ENCODE measurements around the gene ALG12. TPM values are rescaled to one million over a fixed set of nuclear protein-coding genes. Genes with fewer than 3 reads are reported as not detected.
A peak's percentile ranks its signal among the peaks of the same experiment; 100 is the strongest.

ALG12 gene
- total and polyA plus RNA-seq, 2 of the 13 experiments (the other 11 are each of a cell fraction or from before 2014, with no cell fraction given) = 7.8 to 15.8 TPM

DNA sequence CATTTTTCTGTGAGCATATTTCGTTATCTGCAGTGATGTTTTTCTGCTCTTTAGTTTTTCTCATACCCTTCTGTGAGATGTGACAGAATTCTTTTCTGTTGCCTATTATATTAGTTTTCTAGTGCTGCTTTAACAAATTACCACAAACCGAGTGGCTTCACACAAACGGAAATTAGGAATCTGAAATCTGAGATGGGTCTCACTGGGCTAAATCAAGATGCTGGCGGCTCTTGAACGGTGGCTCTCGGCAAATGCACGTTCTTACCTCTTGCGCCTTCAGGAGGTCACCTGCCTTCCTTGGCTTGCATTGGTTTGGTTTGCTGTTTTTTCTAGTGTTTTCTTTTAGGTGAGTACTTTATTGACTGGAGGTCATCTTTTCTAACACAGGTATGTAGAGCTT lies 51.6 kb downstream of the ALG12 start:
- no peak for TF ChIP-seq RAD21 (CRISPR knock-in tag; IDR thresholded peaks at IDR 0.05)
- TF ChIP-seq, protein P1, sequence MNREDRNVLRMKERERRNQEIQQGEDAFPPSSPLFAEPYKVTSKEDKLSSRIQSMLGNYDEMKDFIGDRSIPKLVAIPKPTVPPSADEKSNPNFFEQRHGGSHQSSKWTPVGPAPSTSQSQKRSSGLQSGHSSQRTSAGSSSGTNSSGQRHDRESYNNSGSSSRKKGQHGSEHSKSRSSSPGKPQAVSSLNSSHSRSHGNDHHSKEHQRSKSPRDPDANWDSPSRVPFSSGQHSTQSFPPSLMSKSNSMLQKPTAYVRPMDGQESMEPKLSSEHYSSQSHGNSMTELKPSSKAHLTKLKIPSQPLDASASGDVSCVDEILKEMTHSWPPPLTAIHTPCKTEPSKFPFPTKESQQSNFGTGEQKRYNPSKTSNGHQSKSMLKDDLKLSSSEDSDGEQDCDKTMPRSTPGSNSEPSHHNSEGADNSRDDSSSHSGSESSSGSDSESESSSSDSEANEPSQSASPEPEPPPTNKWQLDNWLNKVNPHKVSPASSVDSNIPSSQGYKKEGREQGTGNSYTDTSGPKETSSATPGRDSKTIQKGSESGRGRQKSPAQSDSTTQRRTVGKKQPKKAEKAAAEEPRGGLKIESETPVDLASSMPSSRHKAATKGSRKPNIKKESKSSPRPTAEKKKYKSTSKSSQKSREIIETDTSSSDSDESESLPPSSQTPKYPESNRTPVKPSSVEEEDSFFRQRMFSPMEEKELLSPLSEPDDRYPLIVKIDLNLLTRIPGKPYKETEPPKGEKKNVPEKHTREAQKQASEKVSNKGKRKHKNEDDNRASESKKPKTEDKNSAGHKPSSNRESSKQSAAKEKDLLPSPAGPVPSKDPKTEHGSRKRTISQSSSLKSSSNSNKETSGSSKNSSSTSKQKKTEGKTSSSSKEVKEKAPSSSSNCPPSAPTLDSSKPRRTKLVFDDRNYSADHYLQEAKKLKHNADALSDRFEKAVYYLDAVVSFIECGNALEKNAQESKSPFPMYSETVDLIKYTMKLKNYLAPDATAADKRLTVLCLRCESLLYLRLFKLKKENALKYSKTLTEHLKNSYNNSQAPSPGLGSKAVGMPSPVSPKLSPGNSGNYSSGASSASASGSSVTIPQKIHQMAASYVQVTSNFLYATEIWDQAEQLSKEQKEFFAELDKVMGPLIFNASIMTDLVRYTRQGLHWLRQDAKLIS (CRISPR knock-in tag; IDR thresholded peaks at IDR 0.05) = no peak
- FAIRE-seq = no peak
- in situ Hi-C loops (cut with HindIII; ENCODE audit: extremely low pct_ligation_motif_present, low pct_unique_long_range_greater_than_20kb) (no loop called here), intact Hi-C loops (cut with micrococcal nuclease; ENCODE audit: unreplicated experiment) (no loop called here)
- Histone ChIP-seq H3K4me1 (ENCODE audit: insufficient read depth, low read length) (peaks cover 33% of the 10 kb centered on the region), H3K79me2 (ENCODE audit: insufficient read depth, low read length) (peaks cover 82% of the 10 kb centered on the region), H2AFZ (ENCODE audit: low read length) (no peak overlapping the region), H3K9me3 (ENCODE audit: low read length) (peaks cover 14% of the 10 kb centered on the region), H4K20me1 (ENCODE audit: insufficient read depth, low read length) (peaks cover 9% of the 10 kb centered on the region; the same call in 1 of the 2 replicates), H3K4me3 (replicated peaks in 1 of 3; ENCODE audit: insufficient read depth in 1 of 3, low read depth in 2 of 3, low read length in 3 of 3) (peak overlapping the region in 1 of 3 experiments; percentile 30; a peak in 2 of 6 replicates), H3K4me2 (ENCODE audit: low read depth, low read length) (peak overlapping the region; percentile 57), H3K9ac (ENCODE audit: insufficient read depth, low read depth, low read length) (peak overlapping the region; percentile 41; the same call in 1 of the 2 replicates), H3K36me3 (replicated peaks in 1 of 2; ENCODE audit: control insufficient read depth in 1 of 2, insufficient read depth in 2 of 2, low read length in 2 of 2) (no peaks in the 10 kb centered on the region; a peak in 1 of 5 replicates), H3K27ac (ENCODE audit: extremely low read length, insufficient read depth, low read length) (peak overlapping the region; percentile 79), H3K27me3 (ENCODE audit: control insufficient read depth in 1 of 2, insufficient read depth in 2 of 2, low read length in 2 of 2) (no peaks in the 10 kb centered on the region)
- 92% methylated on average over 8 of the region's 8 CpGs for WGBS (ENCODE audit: low lambda C conversion rate)
- POLR2A ChIA-PET = no interaction called here
- no peak for ATAC-seq
- no TSS peak for BruUV-seq (replicated peaks)
- CTCF ChIA-PET (ENCODE audit: low intra/inter-chr PET ratio, low total read pairs) = no interaction called here
- no peak for DNase-seq (ENCODE audit: low spot score)

DNA sequence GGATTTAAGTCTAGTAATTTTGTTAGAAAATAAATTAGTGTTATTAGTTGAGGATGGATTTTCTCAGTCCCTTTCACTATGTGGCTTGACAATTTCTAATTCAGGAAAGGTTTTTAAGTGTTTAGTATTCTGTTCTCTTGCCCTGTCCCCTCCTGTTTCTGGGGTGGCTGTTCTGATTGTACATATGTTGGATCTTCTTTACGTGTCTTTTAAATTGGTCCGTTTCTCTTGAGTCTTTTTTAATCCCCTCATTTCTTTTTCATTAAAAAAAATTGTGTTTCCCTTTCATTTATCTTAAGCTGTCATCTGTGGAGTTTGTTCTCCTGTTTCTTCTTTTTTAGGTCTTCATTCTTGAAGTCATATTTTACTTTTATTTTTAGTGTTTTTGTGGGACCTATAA lies 52.1 kb downstream of the ALG12 start:
- Histone ChIP-seq H3K79me2 (ENCODE audit: insufficient read depth, low read length) (peaks cover 84% of the 10 kb centered on the region), H2AFZ (ENCODE audit: low read length) (no peak overlapping the region), H4K20me1 (ENCODE audit: insufficient read depth, low read length) (peaks cover 9% of the 10 kb centered on the region; the same call in 1 of the 2 replicates), H3K4me1 (ENCODE audit: insufficient read depth, low read length) (peaks cover 33% of the 10 kb centered on the region), H3K4me2 (ENCODE audit: low read depth, low read length) (no peak overlapping the region), H3K27ac (ENCODE audit: extremely low read length, insufficient read depth, low read length) (no peak overlapping the region), H3K36me3 (replicated peaks in 1 of 2; ENCODE audit: control insufficient read depth in 1 of 2, insufficient read depth in 2 of 2, low read length in 2 of 2) (no peaks in the 10 kb centered on the region; a peak in 1 of 5 replicates), H3K9ac (ENCODE audit: insufficient read depth, low read depth, low read length) (no peak overlapping the region), H3K27me3 (ENCODE audit: control insufficient read depth in 1 of 2, insufficient read depth in 2 of 2, low read length in 2 of 2) (no peaks in the 10 kb centered on the region), H3K9me3 (ENCODE audit: low read length) (peaks cover 14% of the 10 kb centered on the region), H3K4me3 (replicated peaks in 1 of 3; ENCODE audit: insufficient read depth in 1 of 3, low read depth in 2 of 3, low read length in 3 of 3) (no peak overlapping the region)
- DNase-seq (ENCODE audit: low spot score) = no peak
- no peak for FAIRE-seq
- ChIA-PET POLR2A (no interaction called here), CTCF (ENCODE audit: low intra/inter-chr PET ratio, low total read pairs) (no interaction called here)
- BruUV-seq (replicated peaks) = no TSS peak
- intact Hi-C loops (cut with micrococcal nuclease; ENCODE audit: unreplicated experiment) = no loop called here
- 47% methylated on average over 2 of the region's 2 CpGs for WGBS (ENCODE audit: low lambda C conversion rate)
- ATAC-seq = no peak
- in situ Hi-C loops (cut with HindIII; ENCODE audit: extremely low pct_ligation_motif_present, low pct_unique_long_range_greater_than_20kb) = no loop called here
- TF ChIP-seq SPEN (CRISPR knock-in tag; IDR thresholded peaks at IDR 0.05; ENCODE audit: low read depth) (no peak), PITX1 (CRISPR knock-in tag; IDR thresholded peaks at IDR 0.05) (no peak), MATR3 (CRISPR knock-in tag; IDR thresholded peaks at IDR 0.05) (no peak), ZNF562 (CRISPR knock-in tag; IDR thresholded peaks at IDR 0.05; ENCODE audit: borderline replicate concordance) (no peak), NFIC (IDR thresholded peaks at IDR 0.05; ENCODE audit: low read length) (no peak), ZNF441 (CRISPR knock-in tag; IDR thresholded peaks at IDR 0.05; ENCODE audit: borderline replicate concordance) (no peak), FOXP1 (IDR thresholded peaks at IDR 0.05) (no peak), FOXP1 (CRISPR knock-in tag; IDR thresholded peaks at IDR 0.05) (no peak), PCBP1 (IDR thresholded peaks at IDR 0.05; ENCODE audit: borderline replicate concordance, low read depth, low read length) (no peak), ZFYVE20 (CRISPR knock-in tag; IDR thresholded peaks at IDR 0.05; ENCODE audit: borderline replicate concordance, low read depth) (no peak), ZNF543 (CRISPR knock-in tag; IDR thresholded peaks at IDR 0.05) (no peak), CHD2 (IDR thresholded peaks at IDR 0.05; ENCODE audit: low read depth, low read length) (no peak), ZNF484 (CRISPR knock-in tag; IDR thresholded peaks at IDR 0.05; ENCODE audit: borderline replicate concordance, low read depth) (no peak)
- TF ChIP-seq, protein P2, sequence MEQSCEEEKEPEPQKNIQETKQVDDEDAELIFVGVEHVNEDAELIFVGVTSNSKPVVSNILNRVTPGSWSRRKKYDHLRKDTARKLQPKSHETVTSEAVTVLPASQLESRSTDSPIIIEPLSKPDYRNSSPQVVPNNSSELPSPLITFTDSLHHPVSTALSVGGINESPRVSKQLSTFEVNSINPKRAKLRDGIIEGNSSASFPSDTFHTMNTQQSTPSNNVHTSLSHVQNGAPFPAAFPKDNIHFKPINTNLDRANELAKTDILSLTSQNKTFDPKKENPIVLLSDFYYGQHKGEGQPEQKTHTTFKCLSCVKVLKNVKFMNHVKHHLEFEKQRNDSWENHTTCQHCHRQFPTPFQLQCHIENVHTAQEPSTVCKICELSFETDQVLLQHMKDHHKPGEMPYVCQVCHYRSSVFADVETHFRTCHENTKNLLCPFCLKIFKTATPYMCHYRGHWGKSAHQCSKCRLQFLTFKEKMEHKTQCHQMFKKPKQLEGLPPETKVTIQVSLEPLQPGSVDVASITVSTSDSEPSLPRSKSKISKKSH (CRISPR knock-in tag; IDR thresholded peaks at IDR 0.05; ENCODE audit: borderline replicate concordance) = no peak
